Hindlimb muscle (tissue), 1 donor: ENCODE data around the gene DNASE1L1. TPM values are rescaled to one million over a fixed set of nuclear protein-coding genes. Genes with fewer than 3 reads are reported as not detected.
"Not testable (repeated sequence)": the region's sequence is repeated elsewhere in the genome, so short reads cannot be mapped to it uniquely, and the experiment has no call there.

Experiments used
- DNase-seq: peaks from one replicate; pipeline ENCODE4 v3.0.0-alpha.2; 2013
- polyA plus RNA-seq: library from polyadenylated mRNA; unstranded; fragments of 120-200 nt; gene quantifications from one replicate; pipeline ENCODE4 v1.2.1, GENCODE V29; 2013; ENCODE audit not compliant: insufficient read length

DNASE1L1 gene
- polyA plus RNA-seq, 1 donor, result 44.6 TPM

DNA sequence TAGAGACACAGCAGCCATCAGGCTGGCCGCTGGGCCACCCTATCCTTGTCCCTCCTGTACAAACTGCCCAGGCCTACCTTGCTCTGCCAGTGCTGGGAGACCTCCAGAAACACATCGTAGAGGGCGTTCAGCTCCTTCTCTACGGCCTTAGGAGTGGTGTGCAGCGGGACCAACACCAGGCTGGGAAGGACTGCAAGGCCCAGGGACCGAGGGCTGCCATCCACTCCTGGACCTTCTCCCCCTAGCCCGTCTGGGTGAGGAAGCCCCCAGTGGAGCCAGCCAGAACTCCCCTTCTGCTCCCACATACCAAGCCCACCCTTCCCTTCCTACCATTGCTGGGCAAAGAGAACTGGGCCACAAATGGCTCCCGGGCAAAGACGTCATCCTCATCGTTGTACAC, 5.9 kb downstream of the DNASE1L1 start:
- DNase-seq, result no peak

- no peak for DNase-seq
Measured at GRCh38 chrX:154402622-154403127, 6.4 kb downstream of the DNASE1L1 start.

GRCh38 chrX:154401918-154402621, 7.0 kb downstream of the DNASE1L1 start:
- no peak for DNase-seq

- DNase-seq, result no peak
Measured at GRCh38 chrX:154401045-154401799, 7.8 kb downstream of the DNASE1L1 start.

DNA sequence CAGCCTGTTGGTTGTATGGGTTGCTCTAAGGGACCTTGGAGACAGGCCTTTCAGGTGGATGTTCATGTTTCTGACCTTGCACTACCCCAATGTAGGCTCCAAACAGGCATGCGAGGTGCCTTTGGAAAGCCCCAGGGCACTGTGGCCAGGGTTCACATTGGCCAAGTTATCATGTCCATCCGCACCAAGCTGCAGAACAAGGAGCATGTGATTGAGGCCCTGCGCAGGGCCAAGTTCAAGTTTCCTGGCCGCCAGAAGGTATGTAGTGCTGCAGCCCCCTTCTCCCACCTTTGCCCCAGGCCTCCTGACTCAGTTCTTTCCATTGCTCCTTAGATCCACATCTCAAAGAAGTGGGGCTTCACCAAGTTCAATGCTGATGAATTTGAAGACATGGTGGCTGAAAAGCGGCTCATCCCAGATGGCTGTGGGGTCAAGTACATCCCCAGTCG, 8.7 kb downstream of the DNASE1L1 start:
- DNase-seq, result not testable (repeated sequence)

DNA sequence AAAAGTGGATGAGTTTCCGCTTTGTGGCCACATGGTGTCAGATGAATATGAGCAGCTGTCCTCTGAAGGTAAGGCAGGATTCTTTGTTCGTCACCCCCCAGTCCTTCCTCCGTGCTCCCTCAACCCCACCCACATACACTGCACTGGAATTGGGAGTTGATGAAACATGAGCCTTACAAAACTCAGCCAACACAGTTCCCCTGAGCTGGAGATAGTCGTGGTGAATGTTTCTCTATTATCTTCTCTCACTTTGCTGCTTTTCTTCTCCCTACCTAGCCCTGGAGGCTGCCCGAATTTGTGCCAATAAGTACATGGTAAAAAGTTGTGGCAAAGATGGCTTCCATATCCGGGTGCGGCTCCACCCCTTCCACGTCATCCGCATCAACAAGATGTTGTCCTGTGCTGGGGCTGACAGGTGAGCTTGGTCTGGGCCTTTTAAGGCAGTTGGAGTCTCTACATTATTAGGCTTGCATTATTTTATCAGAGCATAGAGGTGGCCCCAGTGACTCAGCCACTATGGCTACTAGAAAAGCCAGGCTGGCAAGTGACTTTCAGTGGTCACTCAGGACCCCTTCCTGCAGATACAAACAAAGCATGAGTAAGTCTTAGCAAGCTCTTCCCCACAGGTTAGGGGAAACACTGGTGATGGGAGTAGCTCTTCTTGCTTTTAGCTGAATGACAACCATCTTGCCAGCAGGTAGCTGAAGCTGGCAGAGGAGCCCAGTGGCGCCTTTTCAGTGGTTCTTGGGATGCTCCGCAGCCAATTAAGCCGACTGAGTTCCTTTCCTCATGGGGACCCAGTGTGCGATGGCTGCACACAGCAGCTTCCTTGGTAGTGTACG, 9.3 kb downstream of the DNASE1L1 start:
- no peak for DNase-seq

- DNase-seq, result peak; percentile 84
Measured at GRCh38 chrX:154398668-154399526, 10.2 kb downstream of the DNASE1L1 start.

- DNase-seq, result peak; percentile 95
Measured at GRCh38 chrX:154397888-154398667, 11.0 kb downstream of the DNASE1L1 start, which contains the start of gene RPL10. TSS of gene RPL10 (plus strand) at chrX:154398377. CDS start at chrX:154398520, 143 bp downstream.

- DNase-seq, result no peak
Measured at GRCh38 chrX:154396973-154397887, 11.8 kb downstream of the DNASE1L1 start.

GRCh38 chrX:154396363-154396762, 12.7 kb downstream of the DNASE1L1 start:
- not testable (repeated sequence) for DNase-seq

DNA sequence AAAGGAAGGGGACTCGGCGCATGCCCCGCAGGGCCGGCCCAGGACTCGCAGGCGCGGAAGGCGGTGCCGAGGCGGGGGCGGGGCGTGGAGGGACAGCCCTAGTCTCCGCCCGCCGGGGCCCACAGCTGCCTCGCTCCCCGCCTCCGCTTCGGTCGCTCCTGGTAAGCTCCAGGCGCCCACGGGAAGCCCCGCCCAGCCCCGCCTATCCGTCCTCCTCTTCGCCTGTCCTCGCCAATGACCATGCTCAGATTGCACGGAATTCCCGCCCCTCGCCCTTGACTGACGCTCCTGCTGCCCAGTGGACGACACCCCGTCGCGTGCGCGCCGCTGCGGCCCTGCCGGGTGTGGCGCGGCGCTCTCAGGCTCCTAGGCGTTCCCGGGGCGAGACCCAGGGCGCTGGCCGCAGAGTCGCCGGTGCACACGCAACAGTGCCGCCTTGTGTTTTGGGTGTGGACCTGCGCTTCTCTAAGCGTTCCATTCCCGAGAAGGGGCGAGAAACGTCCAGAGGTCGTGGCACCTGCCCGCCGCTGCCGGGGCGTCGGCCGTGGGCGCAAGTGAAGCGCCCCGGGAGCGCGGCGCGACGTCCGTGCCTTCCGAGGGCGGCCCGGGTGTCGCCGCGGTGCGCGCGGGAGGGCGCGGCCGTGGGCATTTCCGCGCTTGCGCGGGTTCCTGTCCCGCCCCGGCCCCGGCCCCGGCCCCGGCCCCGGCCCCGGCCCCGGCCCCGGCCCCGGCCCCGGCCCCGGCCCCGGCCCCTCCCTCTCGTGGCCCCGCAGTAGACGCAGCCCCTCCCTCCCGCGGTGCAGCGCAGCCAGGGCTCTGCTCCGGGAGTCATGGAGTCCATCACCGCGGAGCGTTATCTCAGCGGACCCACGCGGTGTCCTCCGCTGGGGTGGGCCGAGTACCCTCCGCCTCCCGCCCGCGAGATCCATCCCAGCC, 19.0 kb downstream of the DNASE1L1 start:
- DNase-seq, result not testable (repeated sequence)

DNA sequence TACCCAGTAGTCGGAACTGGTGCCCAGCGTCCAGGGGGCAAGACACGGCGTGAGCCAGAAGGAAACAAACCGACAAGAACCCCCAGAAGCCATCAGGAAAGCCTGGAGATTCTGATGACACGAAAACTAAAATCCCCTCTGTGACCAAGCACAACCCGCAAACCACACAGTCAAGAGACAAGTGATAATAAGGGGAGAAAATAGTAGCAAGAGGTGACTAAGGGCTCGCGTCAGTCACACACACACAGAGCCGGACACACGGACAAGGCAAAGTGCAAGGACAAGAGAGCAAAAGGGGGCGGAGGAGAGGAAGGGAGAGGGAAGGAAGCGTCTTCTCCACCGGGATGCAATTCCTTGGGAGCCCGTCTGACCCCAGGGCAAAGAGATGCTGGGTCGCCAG, 20.4 kb downstream of the DNASE1L1 start:
- not testable (repeated sequence) for DNase-seq

DNA sequence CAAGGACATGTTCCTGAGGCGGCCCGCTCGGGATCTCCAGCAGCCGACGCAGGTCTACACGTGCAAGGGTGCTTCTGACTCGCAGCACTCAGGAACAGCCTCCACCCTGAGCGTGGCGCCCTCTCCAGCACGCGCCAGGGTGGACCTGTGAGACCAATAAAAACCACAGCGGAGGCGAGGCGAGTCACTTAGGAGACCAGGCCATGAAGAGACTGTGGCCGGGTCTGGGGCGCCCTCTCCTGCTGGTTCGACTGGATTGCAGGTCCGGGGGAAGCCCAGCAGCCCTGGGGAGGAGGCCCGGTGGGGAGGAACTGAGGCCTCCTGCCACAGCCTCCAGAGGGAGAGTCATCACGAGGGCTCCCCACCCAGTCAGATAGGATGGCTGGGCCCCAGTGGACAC, 21.0 kb downstream of the DNASE1L1 start:
- DNase-seq, result not testable (repeated sequence)

GRCh38 chrX:154384284-154384892, 24.7 kb downstream of the DNASE1L1 start:
- DNase-seq, result no peak

DNA sequence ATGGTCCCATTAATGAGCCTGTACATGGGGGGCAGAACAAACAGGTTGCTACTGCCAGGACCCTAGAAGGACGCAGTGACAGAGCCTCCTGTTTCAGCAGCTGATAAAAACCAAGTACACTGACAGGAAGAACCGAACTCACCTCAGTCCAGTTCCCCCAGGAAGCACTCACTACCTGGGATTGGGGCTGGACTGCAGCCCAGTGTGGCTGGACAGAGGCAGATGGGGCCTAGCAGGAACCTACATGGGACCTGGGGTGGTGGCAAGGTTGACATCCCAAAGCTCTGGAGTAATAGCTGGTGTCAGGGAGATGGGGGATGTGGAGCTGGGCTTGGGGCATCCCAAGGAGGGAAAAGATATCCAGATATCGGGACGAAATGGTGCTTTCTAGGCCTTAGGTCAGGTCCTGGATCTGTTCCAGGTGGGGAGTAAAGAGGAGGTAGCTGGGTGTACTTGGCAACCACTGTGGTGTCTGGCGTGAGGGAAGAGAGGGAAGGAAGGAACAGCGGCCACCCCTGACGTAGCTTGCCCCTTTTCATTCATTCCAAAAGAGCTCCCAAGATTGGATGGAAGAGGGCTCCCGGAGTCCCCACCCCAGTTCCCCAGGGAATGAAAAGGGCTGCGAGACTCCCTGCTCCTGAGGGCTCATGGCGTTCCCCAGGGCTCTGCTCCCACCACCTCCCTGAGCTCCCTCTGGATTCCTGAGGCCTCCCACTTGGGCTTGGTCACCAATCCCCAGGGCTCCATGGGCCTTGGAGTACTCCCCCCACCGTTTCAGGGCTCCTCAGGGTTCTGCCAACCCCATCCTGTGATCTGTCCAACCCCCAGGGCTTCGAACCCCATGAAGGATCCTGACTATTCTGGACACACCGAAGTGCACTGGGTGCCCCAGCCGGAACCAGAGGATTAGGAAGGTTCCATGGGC, 25.4 kb downstream of the DNASE1L1 start:
- DNase-seq, result no peak

- DNase-seq, result no peak
Measured at GRCh38 chrX:154382483-154383069, 26.5 kb downstream of the DNASE1L1 start.
